Ecto neural progenitor cell (in vitro differentiated cells): ENCODE results near the gene PMPCA.

Experiments
- DNase-seq: peaks from one replicate; pipeline ENCODE4 v3.0.0-alpha.2; 2018; ENCODE audit warnings: low spot score

PMPCA gene

GRCh38 chr9:136436055-136436634, 25.7 kb downstream of the PMPCA start:
- DNase-seq: no peak

GRCh38 chr9:136437430-136437829, 27.0 kb downstream of the PMPCA start:
- no peak for DNase-seq

GRCh38 chr9:136437839-136438547, 27.5 kb downstream of the PMPCA start:
- DNase-seq: no peak

GRCh38 chr9:136438548-136439480, 28.4 kb downstream of the PMPCA start:
- peak; percentile 67 for DNase-seq

GRCh38 chr9:136439481-136440408, 29.3 kb downstream of the PMPCA start, which contains the start of gene INPP5E:
Gene INPP5E (minus strand): TSS chr9:136439845. CDS start chr9:136439419, 426 bp downstream.
- DNase-seq: peak; percentile 90

GRCh38 chr9:136441191-136441680, 30.8 kb downstream of the PMPCA start:
- DNase-seq: no peak

- no peak for DNase-seq
Measured at GRCh38 chr9:136441681-136442245, 31.3 kb downstream of the PMPCA start.

- DNase-seq: no peak
Measured at GRCh38 chr9:136442265-136442664, 31.8 kb downstream of the PMPCA start.

GRCh38 chr9:136443087-136443486, 32.6 kb downstream of the PMPCA start:
- no peak for DNase-seq

GRCh38 chr9:136443687-136444086, 33.2 kb downstream of the PMPCA start:
- no peak for DNase-seq

- no peak for DNase-seq
Measured at GRCh38 chr9:136444102-136444501, 33.6 kb downstream of the PMPCA start.

- no peak for DNase-seq
Measured at GRCh38 chr9:136445799-136446198, 35.3 kb downstream of the PMPCA start.

- no peak for DNase-seq
Measured at GRCh38 chr9:136447173-136447778, 36.8 kb downstream of the PMPCA start.

GRCh38 chr9:136448655-136449054, 38.2 kb downstream of the PMPCA start:
- DNase-seq: no peak

GRCh38 chr9:136451221-136451877, 40.9 kb downstream of the PMPCA start:
- no peak for DNase-seq

GRCh38 chr9:136453326-136453725, 42.9 kb downstream of the PMPCA start:
- DNase-seq: no peak

GRCh38 chr9:136454026-136454796, 43.8 kb downstream of the PMPCA start:
- DNase-seq: no peak

- DNase-seq: no peak
Measured at GRCh38 chr9:136455043-136456002, 44.9 kb downstream of the PMPCA start.
